HepG2 (cell line): Measurements from ENCODE around the gene SLC38A3. TPM values are rescaled to one million over a fixed set of nuclear protein-coding genes. Genes with fewer than 3 reads are reported as not detected.

Experiments
- ARNT ChIP-seq: fragments of 450-650 bp; IDR thresholded peaks from 2 replicates; pipeline ENCODE4 v1.6.1; 2017
- DMAP1 ChIP-seq: IDR thresholded peaks from 2 replicates; pipeline ENCODE4 v1.6.1; 2016
- HDAC6 ChIP-seq: fragments of 200-600 bp; sonication (generic); IDR thresholded peaks from 2 replicates; pipeline ENCODE4 v1.7.0; 2017; ENCODE audit warnings: mild to moderate bottlenecking, antibody characterized with exemption, low read length, low read depth
- KDM5B ChIP-seq: sonication (generic); formaldehyde crosslinking; IDR thresholded peaks from 2 replicates; pipeline ENCODE4 v1.4.0; 2020; ENCODE audit warnings: missing genetic modification reagents, mild to moderate bottlenecking, borderline replicate concordance
- MEIS2 ChIP-seq: sonication (generic); formaldehyde crosslinking; IDR thresholded peaks from 2 replicates; pipeline ENCODE4 v1.9.0; 2021; ENCODE audit warnings: mild to moderate bottlenecking, missing genetic modification reagents
- MTA1 ChIP-seq: sonication (generic); formaldehyde crosslinking; IDR thresholded peaks from 2 replicates; pipeline ENCODE4 v1.4.0; 2020; ENCODE audit warnings: missing genetic modification reagents, mild to moderate bottlenecking, borderline replicate concordance
- PAWR ChIP-seq: sonication (generic); formaldehyde crosslinking; IDR thresholded peaks from 2 replicates; pipeline ENCODE4 v1.4.0; 2020; ENCODE audit warnings: missing genetic modification reagents, mild to moderate bottlenecking, borderline replicate concordance
- POLR2G ChIP-seq: fragments of 200-400 bp; formaldehyde crosslinking; IDR thresholded peaks from 2 replicates; pipeline ENCODE4 v1.6.1; 2018; ENCODE audit warnings: mild to moderate bottlenecking, low read depth, low read length, moderate library complexity
- RBM22 ChIP-seq: fragments of 200-400 bp; formaldehyde crosslinking; optimal IDR thresholded peaks from 2 replicates; pipeline ENCODE3; 2017; ENCODE audit warnings: mild to moderate bottlenecking, low read length, moderate library complexity
- TEAD3 ChIP-seq: optimal IDR thresholded peaks from 2 replicates; pipeline ENCODE3; 2016; ENCODE audit warnings: borderline replicate concordance
- YEATS4 ChIP-seq: sonication (generic); formaldehyde crosslinking; IDR thresholded peaks from 2 replicates; pipeline ENCODE4 v1.4.0; 2020; ENCODE audit warnings: missing genetic modification reagents, borderline replicate concordance
- ZNF251 ChIP-seq: sonication (generic); formaldehyde crosslinking; IDR thresholded peaks from 2 replicates; pipeline ENCODE4 v1.9.0; 2021; ENCODE audit warnings: mild to moderate bottlenecking, missing genetic modification reagents
- polyA plus RNA-seq, 8 experiments: library from polyadenylated mRNA; depleted of rRNA in 3 of 8; stranded (reverse) in 7 of 8; unstranded in 1 of 8; fragments of >200 nt; fragmentation: Illumina TruSeq in 4 of 8; extraction: Trizol in 4 of 8; gene quantifications; 2 replicates each; pipeline versions ENCODE4 v1.2.1 to v1.2.3, GENCODE V29; 2011 to 2016; ENCODE audit warnings: low read depth in 4 of 8, missing spikeins in 1 of 8, mixed read lengths in 1 of 8; ENCODE audit not compliant: insufficient read depth in 1 of 8
- total RNA-seq, 5 experiments: library from RNA; depleted of rRNA; stranded (reverse); fragments of >200 nt; fragmentation: Illumina TruSeq; extraction: Trizol; gene quantifications; 2 replicates each; pipeline ENCODE4 v1.2.3, GENCODE V29; 2016; ENCODE audit warnings: low read depth in 1 of 5
- TF ChIP-seq, protein P1 (sequence below): sonication (generic); formaldehyde crosslinking; IDR thresholded peaks from 2 replicates; pipeline ENCODE4 v1.4.0; 2020; ENCODE audit warnings: missing genetic modification reagents
- TF ChIP-seq, protein P2 (sequence below): sonication (generic); formaldehyde crosslinking; conservative IDR thresholded peaks from 2 replicates; pipeline ENCODE4 v1.8.1; 2023; ENCODE audit warnings: missing genetic modification reagents
- TF ChIP-seq, protein P3 (sequence below): sonication (generic); formaldehyde crosslinking; IDR thresholded peaks from 2 replicates; pipeline ENCODE4 v1.4.0; 2020; ENCODE audit warnings: mild to moderate bottlenecking, missing genetic modification reagents
- TF ChIP-seq, protein P4 (sequence below): sonication (generic); formaldehyde crosslinking; IDR thresholded peaks from 2 replicates; pipeline ENCODE4 v1.4.0; 2020; ENCODE audit warnings: low read depth, mild to moderate bottlenecking, missing genetic modification reagents
- TF ChIP-seq, protein P5 (sequence below): sonication (generic); formaldehyde crosslinking; IDR thresholded peaks from 2 replicates; pipeline ENCODE4 v1.8.1; 2023; ENCODE audit warnings: mild to moderate bottlenecking, missing genetic modification reagents, borderline replicate concordance
- TF ChIP-seq, protein P6 (sequence below): sonication (generic); formaldehyde crosslinking; IDR thresholded peaks from 2 replicates; pipeline ENCODE4 v1.5.0; 2020; ENCODE audit warnings: mild to moderate bottlenecking, missing genetic modification reagents

The SLC38A3 gene
- total and polyA plus RNA-seq, 2 of the 13 experiments (the other 11 are each of a cell fraction or from before 2014, with no cell fraction given) = 29.8 to 164 TPM

DNA sequence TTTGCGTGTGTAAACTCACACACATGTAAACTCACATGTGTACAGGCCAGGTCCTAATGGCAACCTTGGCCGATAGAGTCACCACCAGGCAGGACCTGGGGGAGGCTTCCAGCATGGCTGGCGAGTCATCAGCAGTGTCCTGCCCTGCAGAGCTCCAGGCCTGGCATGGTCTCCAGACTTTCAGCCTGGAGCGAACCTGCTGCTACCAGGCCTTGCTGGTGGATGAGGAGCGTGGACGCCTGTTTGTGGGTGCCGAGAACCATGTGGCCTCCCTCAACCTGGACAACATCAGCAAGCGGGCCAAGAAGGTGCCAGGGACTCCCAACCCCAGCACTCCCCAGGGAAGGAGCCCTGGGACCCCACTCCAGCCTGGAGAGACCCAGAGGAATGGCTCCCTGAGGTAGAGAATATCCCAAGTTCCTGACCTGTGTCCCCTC lies 64.9 kb downstream of the SLC38A3 start (continued):
- TF ChIP-seq, protein P1, sequence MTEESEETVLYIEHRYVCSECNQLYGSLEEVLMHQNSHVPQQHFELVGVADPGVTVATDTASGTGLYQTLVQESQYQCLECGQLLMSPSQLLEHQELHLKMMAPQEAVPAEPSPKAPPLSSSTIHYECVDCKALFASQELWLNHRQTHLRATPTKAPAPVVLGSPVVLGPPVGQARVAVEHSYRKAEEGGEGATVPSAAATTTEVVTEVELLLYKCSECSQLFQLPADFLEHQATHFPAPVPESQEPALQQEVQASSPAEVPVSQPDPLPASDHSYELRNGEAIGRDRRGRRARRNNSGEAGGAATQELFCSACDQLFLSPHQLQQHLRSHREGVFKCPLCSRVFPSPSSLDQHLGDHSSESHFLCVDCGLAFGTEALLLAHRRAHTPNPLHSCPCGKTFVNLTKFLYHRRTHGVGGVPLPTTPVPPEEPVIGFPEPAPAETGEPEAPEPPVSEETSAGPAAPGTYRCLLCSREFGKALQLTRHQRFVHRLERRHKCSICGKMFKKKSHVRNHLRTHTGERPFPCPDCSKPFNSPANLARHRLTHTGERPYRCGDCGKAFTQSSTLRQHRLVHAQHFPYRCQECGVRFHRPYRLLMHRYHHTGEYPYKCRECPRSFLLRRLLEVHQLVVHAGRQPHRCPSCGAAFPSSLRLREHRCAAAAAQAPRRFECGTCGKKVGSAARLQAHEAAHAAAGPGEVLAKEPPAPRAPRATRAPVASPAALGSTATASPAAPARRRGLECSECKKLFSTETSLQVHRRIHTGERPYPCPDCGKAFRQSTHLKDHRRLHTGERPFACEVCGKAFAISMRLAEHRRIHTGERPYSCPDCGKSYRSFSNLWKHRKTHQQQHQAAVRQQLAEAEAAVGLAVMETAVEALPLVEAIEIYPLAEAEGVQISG (CRISPR knock-in tag) = peak; percentile 19; the same call in 1 of the 2 replicates
- TF ChIP-seq ARNT (no peak), MTA1 (no peak), YEATS4 (0 out of 2 replicates have a peak, but pooled peaks have one; percentile 38), ZNF251 (no peak), RBM22 (peak; percentile 50), KDM5B (peak; percentile 1; the same call in 1 of the 2 replicates), HDAC6 (no peak), PAWR (0 out of 2 replicates have a peak, but pooled peaks have one; percentile 58), POLR2G (0 out of 2 replicates have a peak, but pooled peaks have one; percentile 33), DMAP1 (CRISPR knock-in tag) (no peak), TEAD3 (CRISPR knock-in tag) (no peak), MEIS2 (no peak)
- TF ChIP-seq, protein P2, sequence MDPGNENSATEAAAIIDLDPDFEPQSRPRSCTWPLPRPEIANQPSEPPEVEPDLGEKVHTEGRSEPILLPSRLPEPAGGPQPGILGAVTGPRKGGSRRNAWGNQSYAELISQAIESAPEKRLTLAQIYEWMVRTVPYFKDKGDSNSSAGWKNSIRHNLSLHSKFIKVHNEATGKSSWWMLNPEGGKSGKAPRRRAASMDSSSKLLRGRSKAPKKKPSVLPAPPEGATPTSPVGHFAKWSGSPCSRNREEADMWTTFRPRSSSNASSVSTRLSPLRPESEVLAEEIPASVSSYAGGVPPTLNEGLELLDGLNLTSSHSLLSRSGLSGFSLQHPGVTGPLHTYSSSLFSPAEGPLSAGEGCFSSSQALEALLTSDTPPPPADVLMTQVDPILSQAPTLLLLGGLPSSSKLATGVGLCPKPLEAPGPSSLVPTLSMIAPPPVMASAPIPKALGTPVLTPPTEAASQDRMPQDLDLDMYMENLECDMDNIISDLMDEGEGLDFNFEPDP (CRISPR knock-in tag) = no peak
- TF ChIP-seq, protein P3, sequence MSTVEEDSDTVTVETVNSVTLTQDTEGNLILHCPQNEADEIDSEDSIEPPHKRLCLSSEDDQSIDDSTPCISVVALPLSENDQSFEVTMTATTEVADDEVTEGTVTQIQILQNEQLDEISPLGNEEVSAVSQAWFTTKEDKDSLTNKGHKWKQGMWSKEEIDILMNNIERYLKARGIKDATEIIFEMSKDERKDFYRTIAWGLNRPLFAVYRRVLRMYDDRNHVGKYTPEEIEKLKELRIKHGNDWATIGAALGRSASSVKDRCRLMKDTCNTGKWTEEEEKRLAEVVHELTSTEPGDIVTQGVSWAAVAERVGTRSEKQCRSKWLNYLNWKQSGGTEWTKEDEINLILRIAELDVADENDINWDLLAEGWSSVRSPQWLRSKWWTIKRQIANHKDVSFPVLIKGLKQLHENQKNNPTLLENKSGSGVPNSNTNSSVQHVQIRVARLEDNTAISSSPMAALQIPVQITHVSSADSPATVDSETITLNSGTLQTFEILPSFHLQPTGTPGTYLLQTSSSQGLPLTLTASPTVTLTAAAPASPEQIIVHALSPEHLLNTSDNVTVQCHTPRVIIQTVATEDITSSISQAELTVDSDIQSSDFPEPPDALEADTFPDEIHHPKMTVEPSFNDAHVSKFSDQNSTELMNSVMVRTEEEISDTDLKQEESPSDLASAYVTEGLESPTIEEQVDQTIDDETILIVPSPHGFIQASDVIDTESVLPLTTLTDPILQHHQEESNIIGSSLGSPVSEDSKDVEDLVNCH (CRISPR knock-in tag) = 0 out of 2 replicates have a peak, but pooled peaks have one; percentile 53
- TF ChIP-seq, protein P4, sequence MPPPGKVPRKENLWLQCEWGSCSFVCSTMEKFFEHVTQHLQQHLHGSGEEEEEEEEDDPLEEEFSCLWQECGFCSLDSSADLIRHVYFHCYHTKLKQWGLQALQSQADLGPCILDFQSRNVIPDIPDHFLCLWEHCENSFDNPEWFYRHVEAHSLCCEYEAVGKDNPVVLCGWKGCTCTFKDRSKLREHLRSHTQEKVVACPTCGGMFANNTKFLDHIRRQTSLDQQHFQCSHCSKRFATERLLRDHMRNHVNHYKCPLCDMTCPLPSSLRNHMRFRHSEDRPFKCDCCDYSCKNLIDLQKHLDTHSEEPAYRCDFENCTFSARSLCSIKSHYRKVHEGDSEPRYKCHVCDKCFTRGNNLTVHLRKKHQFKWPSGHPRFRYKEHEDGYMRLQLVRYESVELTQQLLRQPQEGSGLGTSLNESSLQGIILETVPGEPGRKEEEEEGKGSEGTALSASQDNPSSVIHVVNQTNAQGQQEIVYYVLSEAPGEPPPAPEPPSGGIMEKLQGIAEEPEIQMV (CRISPR knock-in tag) = peak; percentile 58; the same call in 1 of the 2 replicates
- TF ChIP-seq, protein P5, sequence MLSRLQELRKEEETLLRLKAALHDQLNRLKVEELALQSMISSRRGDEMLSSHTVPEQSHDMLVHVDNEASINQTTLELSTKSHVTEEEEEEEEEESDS = no peak
- TF ChIP-seq, protein P6, sequence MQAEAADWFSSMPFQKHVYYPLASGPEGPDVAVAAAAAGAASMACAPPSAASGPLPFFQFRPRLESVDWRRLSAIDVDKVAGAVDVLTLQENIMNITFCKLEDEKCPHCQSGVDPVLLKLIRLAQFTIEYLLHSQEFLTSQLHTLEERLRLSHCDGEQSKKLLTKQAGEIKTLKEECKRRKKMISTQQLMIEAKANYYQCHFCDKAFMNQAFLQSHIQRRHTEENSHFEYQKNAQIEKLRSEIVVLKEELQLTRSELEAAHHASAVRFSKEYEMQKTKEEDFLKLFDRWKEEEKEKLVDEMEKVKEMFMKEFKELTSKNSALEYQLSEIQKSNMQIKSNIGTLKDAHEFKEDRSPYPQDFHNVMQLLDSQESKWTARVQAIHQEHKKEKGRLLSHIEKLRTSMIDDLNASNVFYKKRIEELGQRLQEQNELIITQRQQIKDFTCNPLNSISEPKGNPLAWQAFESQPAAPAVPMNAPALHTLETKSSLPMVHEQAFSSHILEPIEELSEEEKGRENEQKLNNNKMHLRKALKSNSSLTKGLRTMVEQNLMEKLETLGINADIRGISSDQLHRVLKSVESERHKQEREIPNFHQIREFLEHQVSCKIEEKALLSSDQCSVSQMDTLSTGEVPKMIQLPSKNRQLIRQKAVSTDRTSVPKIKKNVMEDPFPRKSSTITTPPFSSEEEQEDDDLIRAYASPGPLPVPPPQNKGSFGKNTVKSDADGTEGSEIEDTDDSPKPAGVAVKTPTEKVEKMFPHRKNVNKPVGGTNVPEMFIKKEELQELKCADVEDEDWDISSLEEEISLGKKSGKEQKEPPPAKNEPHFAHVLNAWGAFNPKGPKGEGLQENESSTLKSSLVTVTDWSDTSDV (CRISPR knock-in tag) = no peak
